HG03108 (cell line): ENCODE measurements around the gene COQ8B.
"Not testable (repeated sequence)": the region's sequence is repeated elsewhere in the genome, so short reads cannot be mapped to it uniquely, and the experiment has no call there.

Experiments used
- ATAC-seq: cut with Tn5 transposase; IDR thresholded peaks from one replicate; pipeline ENCODE4 v1.9.1; 2021; ENCODE audit warnings: moderate library complexity; ENCODE audit not compliant: unreplicated experiment

The COQ8B gene

GRCh38 chr19:40716482-40717324, at the start of gene COQ8B, which contains the start of gene ITPKC:
TSS of gene COQ8B (minus strand) at chr19:40716886. CDS start at chr19:40714632, 2,254 bp downstream.
TSS of gene ITPKC (plus strand) at chr19:40717112. CDS start at chr19:40717136, 24 bp downstream.
- peak; percentile 64 for ATAC-seq

GRCh38 chr19:40766385-40766784, 49.7 kb upstream of the COQ8B start:
- not testable (repeated sequence) for ATAC-seq

- no peak for ATAC-seq
These were observed 47.3 kb upstream of the COQ8B start for GRCh38 chr19:40763963-40764362.

GRCh38 chr19:40763526-40763925, 46.8 kb upstream of the COQ8B start:
- no peak for ATAC-seq

GRCh38 chr19:40762754-40763470, 46.2 kb upstream of the COQ8B start:
- no peak for ATAC-seq

GRCh38 chr19:40759352-40759751, 42.7 kb upstream of the COQ8B start:
- no peak for ATAC-seq

- ATAC-seq: no peak
These were observed 41.8 kb upstream of the COQ8B start for GRCh38 chr19:40758491-40758890.

- no peak for ATAC-seq
These were observed 39.9 kb upstream of the COQ8B start for GRCh38 chr19:40756502-40757110.

- no peak for ATAC-seq
These were observed 39.1 kb upstream of the COQ8B start for GRCh38 chr19:40755791-40756190.

- ATAC-seq: no peak
These were observed 38.5 kb upstream of the COQ8B start for GRCh38 chr19:40755248-40755624.

- no peak for ATAC-seq
These were observed 38.0 kb upstream of the COQ8B start for GRCh38 chr19:40754611-40755247.

GRCh38 chr19:40752257-40752781, 35.6 kb upstream of the COQ8B start:
- ATAC-seq: no peak

- peak; percentile 48 for ATAC-seq
These were observed 34.3 kb upstream of the COQ8B start, which contains the start of gene SNRPA for GRCh38 chr19:40750874-40751537. TSS of gene SNRPA (plus strand) at chr19:40751203. CDS start at chr19:40751409, 206 bp downstream.

GRCh38 chr19:40750058-40750873, 33.6 kb upstream of the COQ8B start, which contains the start of gene ACTMAP:
TSS of gene ACTMAP (minus strand) at chr19:40750477. CDS start at chr19:40749803, 674 bp downstream.
- peak; percentile 83 for ATAC-seq

- no peak for ATAC-seq
These were observed 30.9 kb upstream of the COQ8B start for GRCh38 chr19:40747536-40747935.

GRCh38 chr19:40745402-40745780, 28.7 kb upstream of the COQ8B start:
- ATAC-seq: no peak

- no peak for ATAC-seq
These were observed 28.1 kb upstream of the COQ8B start for GRCh38 chr19:40744554-40745401.

- no peak for ATAC-seq
These were observed 27.2 kb upstream of the COQ8B start for GRCh38 chr19:40743926-40744325.
